Keratinocyte (primary cell): ENCODE measurements around the gene DIDO1. TPM values are rescaled to one million over a fixed set of nuclear protein-coding genes. Genes with fewer than 3 reads are reported as not detected.

Experiments
- DNase-seq: peaks from one replicate; pipeline ENCODE4 v3.0.0-alpha.2; 2011; ENCODE audit warnings: low read depth, missing footprints, low spot score
- FAIRE-seq: peaks from 2 replicates; lab custom pipeline; 2011; peaks lifted over from hg19 to GRCh38; lab: Jason Lieb, UNC
- H2AFZ ChIP-seq: 2 replicates; pipeline ENCODE4 v1.6.0; 2012; ENCODE audit warnings: low read length, control low read depth, inconsistent platforms; ENCODE audit not compliant: control insufficient read depth
- H3K27ac ChIP-seq: 2 replicates; pipeline ENCODE4 v1.5.1; 2011; ENCODE audit warnings: low read length; ENCODE audit not compliant: control insufficient read depth, insufficient read depth
- H3K27me3 ChIP-seq: 3 replicates; pipeline ENCODE4 v1.6.0; 2011; ENCODE audit warnings: low read length; ENCODE audit not compliant: control insufficient read depth, insufficient read depth; ENCODE audit errors: extremely low read depth
- H3K36me3 ChIP-seq, 2 experiments: 2 replicates in 1 of 2; 3 replicates in 1 of 2; pipeline ENCODE4 v1.5.1; 2011; ENCODE audit warnings: low read length in 2 of 2, mild to moderate bottlenecking in 1 of 2; ENCODE audit not compliant: control insufficient read depth in 2 of 2, insufficient read depth in 2 of 2; ENCODE audit errors: extremely low read depth in 1 of 2
- H3K4me1 ChIP-seq: 3 replicates; pipeline ENCODE4 v1.5.1; 2011; ENCODE audit warnings: low read length; ENCODE audit not compliant: control insufficient read depth, insufficient read depth; ENCODE audit errors: extremely low read depth
- H3K4me2 ChIP-seq: 3 replicates; pipeline ENCODE4 v1.6.0; 2011; ENCODE audit warnings: low read depth, low read length; ENCODE audit not compliant: control insufficient read depth, insufficient read depth; ENCODE audit errors: extremely low read depth
- H3K4me3 ChIP-seq, 3 experiments: fragments of 200-600 bp in 1 of 3; sonication (generic) in 1 of 3; 2 replicates in 2 of 3; 3 replicates in 1 of 3; pipeline ENCODE4 v1.5.1; 2011 to 2016; ENCODE audit warnings: low read length in 3 of 3, mild to moderate bottlenecking in 3 of 3, control low read depth in 2 of 3, inconsistent platforms in 1 of 3, low read depth in 1 of 3, mixed read lengths in 1 of 3, mixed run types in 1 of 3, moderate library complexity in 1 of 3; ENCODE audit not compliant: control insufficient read depth in 2 of 3, insufficient read depth in 2 of 3; ENCODE audit errors: extremely low read depth in 1 of 3
- H3K79me2 ChIP-seq: 2 replicates; pipeline ENCODE4 v1.6.0; 2012; ENCODE audit warnings: low read length; ENCODE audit not compliant: control insufficient read depth, insufficient read depth
- H3K9ac ChIP-seq: 3 replicates; pipeline ENCODE4 v1.6.0; 2011; ENCODE audit warnings: low read length; ENCODE audit not compliant: control insufficient read depth, insufficient read depth; ENCODE audit errors: extremely low read depth
- H3K9me1 ChIP-seq: 3 replicates; pipeline ENCODE4 v1.6.0; 2011; ENCODE audit warnings: low read length; ENCODE audit not compliant: control insufficient read depth, insufficient read depth; ENCODE audit errors: extremely low read depth
- H3K9me3 ChIP-seq: 2 replicates; pipeline ENCODE4 v1.5.1; 2012; ENCODE audit warnings: low read depth, low read length; ENCODE audit not compliant: control insufficient read depth
- H4K20me1 ChIP-seq: 3 replicates; pipeline ENCODE4 v1.6.0; 2011; ENCODE audit warnings: low read length; ENCODE audit not compliant: control insufficient read depth, insufficient read depth; ENCODE audit errors: extremely low read depth
- EZH2 ChIP-seq: IDR thresholded peaks from one replicate; pipeline ENCODE4 v1.6.1; 2012; ENCODE audit warnings: inconsistent platforms, mild to moderate bottlenecking, low read length, moderate library complexity
- dilution Hi-C: fragments of 300-500 bp; cut with MboI; formaldehyde crosslinking; loops from one replicate; pipeline ENCODE4 v1.7.0; 2020; ENCODE audit warnings: low sequenced_read_pairs; ENCODE audit not compliant: extremely low pct_ligation_motif_present
- polyA plus RNA-seq, 5 experiments: library from polyadenylated mRNA; depleted of rRNA in 3 of 5; stranded (reverse) in 3 of 5; stranded (forward) in 1 of 5; unstranded in 1 of 5; fragments of >200 nt; gene quantifications; 1 replicate in 1 of 5; 2 replicates in 3 of 5; 3 replicates in 1 of 5; pipeline versions ENCODE4 v1.2.1 to v1.2.3, GENCODE V29; 2011 to 2012; ENCODE audit warnings: missing spikeins in 2 of 5, low read depth in 1 of 5, low replicate concordance in 1 of 5
- TF ChIP-seq, protein P1 (sequence below), 3 experiments: IDR thresholded peaks in 1 of 3; conservative IDR thresholded peaks in 1 of 3; optimal IDR thresholded peaks in 1 of 3; 2 replicates in 2 of 3; 3 replicates in 1 of 3; pipeline versions ENCODE3 to v1.5.1; 2011; ENCODE audit warnings: low read length in 3 of 3, mild to moderate bottlenecking in 3 of 3, moderate library complexity in 2 of 3, control low read depth in 1 of 3, inconsistent platforms in 1 of 3; ENCODE audit not compliant: insufficient read depth in 2 of 3; ENCODE audit errors: extremely low read depth in 1 of 3

The DIDO1 gene
- polyA plus RNA-seq, 1 donor (not counting 4 experiments of a cell fraction or from before 2014, with no cell fraction given) = 14.2 TPM

- Histone ChIP-seq H3K4me2 (no peak overlapping the region), H3K9me3 (no peaks in the 10 kb centered on the region), H3K27me3 (no peaks in the 10 kb centered on the region), H3K79me2 (peaks cover 40% of the 10 kb centered on the region), H3K4me1 (peaks cover 1% of the 10 kb centered on the region), H2AFZ (no peak overlapping the region), H3K27ac (no peak overlapping the region), H3K36me3 (peaks cover 58 to 74% of the 10 kb centered on the region in 2 experiments), H3K4me3 (no peak overlapping the region), H3K9me1 (no peaks in the 10 kb centered on the region), H4K20me1 (peaks cover 15% of the 10 kb centered on the region), H3K9ac (no peak overlapping the region)
- TF ChIP-seq EZH2 = no peak
- TF ChIP-seq, protein P1, sequence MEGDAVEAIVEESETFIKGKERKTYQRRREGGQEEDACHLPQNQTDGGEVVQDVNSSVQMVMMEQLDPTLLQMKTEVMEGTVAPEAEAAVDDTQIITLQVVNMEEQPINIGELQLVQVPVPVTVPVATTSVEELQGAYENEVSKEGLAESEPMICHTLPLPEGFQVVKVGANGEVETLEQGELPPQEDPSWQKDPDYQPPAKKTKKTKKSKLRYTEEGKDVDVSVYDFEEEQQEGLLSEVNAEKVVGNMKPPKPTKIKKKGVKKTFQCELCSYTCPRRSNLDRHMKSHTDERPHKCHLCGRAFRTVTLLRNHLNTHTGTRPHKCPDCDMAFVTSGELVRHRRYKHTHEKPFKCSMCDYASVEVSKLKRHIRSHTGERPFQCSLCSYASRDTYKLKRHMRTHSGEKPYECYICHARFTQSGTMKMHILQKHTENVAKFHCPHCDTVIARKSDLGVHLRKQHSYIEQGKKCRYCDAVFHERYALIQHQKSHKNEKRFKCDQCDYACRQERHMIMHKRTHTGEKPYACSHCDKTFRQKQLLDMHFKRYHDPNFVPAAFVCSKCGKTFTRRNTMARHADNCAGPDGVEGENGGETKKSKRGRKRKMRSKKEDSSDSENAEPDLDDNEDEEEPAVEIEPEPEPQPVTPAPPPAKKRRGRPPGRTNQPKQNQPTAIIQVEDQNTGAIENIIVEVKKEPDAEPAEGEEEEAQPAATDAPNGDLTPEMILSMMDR (optimal IDR thresholded peaks at IDR 0.05 in 1 of 3, IDR thresholded peaks at IDR 0.05 in 1 of 3, conservative IDR thresholded peaks at IDR 0.05 in 1 of 3; ENCODE audit: extremely low read depth in 1 of 3, insufficient read depth in 2 of 3, low read length in 3 of 3) = no peak
- dilution Hi-C loops = no loop called here
- no peak for DNase-seq
- FAIRE-seq = no peak
Measured at GRCh38 chr20:62906209-62906608, 20.1 kb downstream of the DIDO1 start.

GRCh38 chr20:62905536-62906117 is 20.7 kb downstream of the DIDO1 start:
- no peak for FAIRE-seq
- Histone ChIP-seq H3K27ac (no peak overlapping the region), H3K36me3 (peaks cover 54 to 68% of the 10 kb centered on the region in 2 experiments), H3K9ac (no peak overlapping the region), H4K20me1 (peaks cover 15% of the 10 kb centered on the region), H3K79me2 (peaks cover 34% of the 10 kb centered on the region), H3K4me1 (peaks cover 7% of the 10 kb centered on the region), H3K27me3 (no peaks in the 10 kb centered on the region), H3K9me3 (no peaks in the 10 kb centered on the region), H2AFZ (no peak overlapping the region), H3K9me1 (no peaks in the 10 kb centered on the region), H3K4me2 (no peak overlapping the region), H3K4me3 (no peak overlapping the region)
- dilution Hi-C loops = no loop called here
- no peak for DNase-seq
- TF ChIP-seq EZH2 = no peak
- TF ChIP-seq, protein P1 (optimal IDR thresholded peaks at IDR 0.05 in 1 of 3, IDR thresholded peaks at IDR 0.05 in 1 of 3, conservative IDR thresholded peaks at IDR 0.05 in 1 of 3; ENCODE audit: extremely low read depth in 1 of 3, insufficient read depth in 2 of 3, low read length in 3 of 3) = no peak
